Neural cell (in vitro differentiated cells): ENCODE measurements around the gene LRIF1. TPM values are rescaled to one million over a fixed set of nuclear protein-coding genes. Genes with fewer than 3 reads are reported as not detected.

ENCODE experiments used
- H2AFZ ChIP-seq: fragments of 200-600, 300-800 bp; sonication (generic), shearing (Covaris generic); 2 replicates; pipeline ENCODE4 v1.6.0; 2014; ENCODE audit warnings: low read depth, mild to moderate bottlenecking, antibody characterized with exemption, low read length, moderate library complexity
- H3F3A ChIP-seq: fragments of 200-600 bp; shearing (Covaris generic); 2 replicates; pipeline ENCODE4 v1.6.1; 2016; ENCODE audit warnings: mild to moderate bottlenecking, moderate library complexity, mixed read lengths, antibody characterized with exemption, low read length; ENCODE audit not compliant: insufficient read depth, poor library complexity, severe bottlenecking
- H3K27ac ChIP-seq: fragments of 200-600, 300-800 bp; sonication (generic), shearing (Covaris generic); 2 replicates; pipeline ENCODE4 v1.5.1; 2014; ENCODE audit warnings: mild to moderate bottlenecking, low read length, moderate library complexity
- H3K27me3 ChIP-seq: fragments of 300-800, 200-600 bp; sonication (generic), shearing (Covaris generic); 2 replicates; pipeline ENCODE4 v1.6.0; 2014; ENCODE audit warnings: mild to moderate bottlenecking, low read depth, low read length, moderate library complexity; ENCODE audit not compliant: insufficient read depth
- H3K36me3 ChIP-seq: fragments of 300-800, 200-600 bp; sonication (generic), shearing (Covaris generic); 2 replicates; pipeline ENCODE4 v1.5.1; 2014; ENCODE audit warnings: mild to moderate bottlenecking, antibody characterized with exemption, low read length, moderate library complexity; ENCODE audit not compliant: insufficient read depth
- H3K4me2 ChIP-seq: fragments of 300-800, 200-600 bp; sonication (generic), shearing (Covaris generic); 2 replicates; pipeline ENCODE4 v1.6.0; 2014; ENCODE audit warnings: mild to moderate bottlenecking, low read length
- H3K4me3 ChIP-seq: fragments of 300-800, 200-600 bp; sonication (generic), shearing (Covaris generic); 2 replicates; pipeline ENCODE4 v1.5.1; 2014; ENCODE audit warnings: mild to moderate bottlenecking, low read length, moderate library complexity
- H3K79me2 ChIP-seq: fragments of 200-600 bp; shearing (Covaris generic); replicated peaks from 2 replicates; pipeline ENCODE4 v1.6.0; 2014; ENCODE audit warnings: mild to moderate bottlenecking, low read length, moderate library complexity; ENCODE audit not compliant: insufficient read depth
- H3K9ac ChIP-seq: fragments of 300-800, 200-600 bp; sonication (generic), shearing (Covaris generic); 2 replicates; pipeline ENCODE4 v1.6.1; 2016; ENCODE audit warnings: mild to moderate bottlenecking, low read length, mixed read lengths
- H3K9me2 ChIP-seq: fragments of 200-600 bp; shearing (Covaris generic); 2 replicates; pipeline ENCODE4 v1.6.1; 2016; ENCODE audit warnings: mild to moderate bottlenecking, low read length, mixed read lengths; ENCODE audit not compliant: insufficient read depth
- H3K9me3 ChIP-seq: fragments of 200-600, 300-800 bp; sonication (generic), shearing (Covaris generic); 2 replicates; pipeline ENCODE4 v1.6.1; 2016; ENCODE audit warnings: mild to moderate bottlenecking, mixed run types, low read length, moderate library complexity, mixed read lengths
- H4K20me1 ChIP-seq: fragments of 200-600 bp; shearing (Covaris generic); 2 replicates; pipeline ENCODE4 v1.6.1; 2016; ENCODE audit warnings: mild to moderate bottlenecking, mixed run types; ENCODE audit not compliant: insufficient read depth
- EP300 ChIP-seq: fragments of 450-650 bp; conservative IDR thresholded peaks from 2 replicates; pipeline ENCODE4 v1.6.1; 2014; ENCODE audit warnings: antibody characterized with exemption, mild to moderate bottlenecking, moderate library complexity; ENCODE audit not compliant: poor library complexity, severe bottlenecking
- EZH2 ChIP-seq: fragments of 200-600, 300-800 bp; shearing (Covaris generic), sonication (generic); IDR thresholded peaks from 2 replicates; pipeline ENCODE4 v1.6.1; 2014; ENCODE audit warnings: antibody characterized with exemption, low read length, borderline replicate concordance, mild to moderate bottlenecking; ENCODE audit not compliant: insufficient read depth, poor library complexity, severe bottlenecking
- MXI1 ChIP-seq: fragments of 450-650 bp; conservative IDR thresholded peaks from 2 replicates; pipeline ENCODE4 v1.6.1; 2014; ENCODE audit warnings: antibody characterized with exemption, mild to moderate bottlenecking; ENCODE audit not compliant: poor library complexity, severe bottlenecking
- POLR2AphosphoS5 ChIP-seq: IDR thresholded peaks from 2 replicates; pipeline ENCODE4 v1.6.1; 2012
- RAD21 ChIP-seq: fragments of 450-650 bp; conservative IDR thresholded peaks from 2 replicates; pipeline ENCODE4 v1.6.1; 2014; ENCODE audit warnings: antibody characterized with exemption, mild to moderate bottlenecking, moderate library complexity
- SMC3 ChIP-seq: fragments of 450-650 bp; conservative IDR thresholded peaks from 2 replicates; pipeline ENCODE4 v1.6.1; 2014; ENCODE audit warnings: antibody characterized with exemption, mild to moderate bottlenecking, moderate library complexity; ENCODE audit not compliant: poor library complexity
- TAF1 ChIP-seq: IDR thresholded peaks from 2 replicates; pipeline ENCODE4 v1.6.1; 2012; ENCODE audit warnings: low read depth
- polyA plus RNA-seq: library from polyadenylated mRNA; depleted of rRNA; stranded (reverse); fragments of >200 nt; gene quantifications from 2 replicates; pipeline ENCODE4 v1.2.3, GENCODE V29; 2014
- TF ChIP-seq, protein P1 (sequence below): fragments of 450-650 bp; IDR thresholded peaks from 2 replicates; pipeline ENCODE4 v1.5.1; 2014; ENCODE audit warnings: antibody characterized with exemption, mild to moderate bottlenecking, moderate library complexity; ENCODE audit not compliant: poor library complexity, severe bottlenecking
- TF ChIP-seq, protein P2 (sequence below): IDR thresholded peaks from 2 replicates; pipeline ENCODE4 v1.6.1; 2012; ENCODE audit warnings: borderline replicate concordance

The LRIF1 gene
- polyA plus RNA-seq, 1 donor from 2014 or later: 26.8 TPM

DNA sequence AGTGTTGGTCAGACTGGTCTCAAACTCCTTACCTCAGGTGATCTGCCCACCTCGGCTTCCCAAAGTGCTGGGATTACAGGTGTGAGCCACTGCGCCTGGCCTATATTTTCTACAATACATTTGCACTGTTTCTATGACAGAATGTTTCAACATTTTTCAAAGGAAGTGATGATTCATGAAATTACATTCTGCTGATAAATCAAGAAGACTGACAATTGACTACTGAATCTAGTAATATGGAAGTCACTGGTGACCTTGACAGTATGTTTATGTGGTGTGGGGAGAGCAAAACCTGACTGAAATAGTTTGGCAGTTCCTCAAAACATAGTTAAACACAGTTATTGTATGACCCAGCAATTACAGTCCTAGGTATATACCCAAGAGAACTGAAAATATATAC is 18.1 kb downstream of the LRIF1 start:
- Histone ChIP-seq H3K4me3 (no peak overlapping the region), H3K79me2 (no peaks in the 10 kb centered on the region), H2AFZ (no peak overlapping the region), H3K4me2 (no peak overlapping the region), H4K20me1 (no peaks in the 10 kb centered on the region), H3K9me3 (no peaks in the 10 kb centered on the region), H3K9ac (no peak overlapping the region), H3K36me3 (peaks cover 6% of the 10 kb centered on the region), H3K27ac (no peak overlapping the region), H3F3A (no peaks in the 10 kb centered on the region), H3K9me2 (no peaks in the 10 kb centered on the region), H3K27me3 (no peaks in the 10 kb centered on the region)
- TF ChIP-seq, protein P1, sequence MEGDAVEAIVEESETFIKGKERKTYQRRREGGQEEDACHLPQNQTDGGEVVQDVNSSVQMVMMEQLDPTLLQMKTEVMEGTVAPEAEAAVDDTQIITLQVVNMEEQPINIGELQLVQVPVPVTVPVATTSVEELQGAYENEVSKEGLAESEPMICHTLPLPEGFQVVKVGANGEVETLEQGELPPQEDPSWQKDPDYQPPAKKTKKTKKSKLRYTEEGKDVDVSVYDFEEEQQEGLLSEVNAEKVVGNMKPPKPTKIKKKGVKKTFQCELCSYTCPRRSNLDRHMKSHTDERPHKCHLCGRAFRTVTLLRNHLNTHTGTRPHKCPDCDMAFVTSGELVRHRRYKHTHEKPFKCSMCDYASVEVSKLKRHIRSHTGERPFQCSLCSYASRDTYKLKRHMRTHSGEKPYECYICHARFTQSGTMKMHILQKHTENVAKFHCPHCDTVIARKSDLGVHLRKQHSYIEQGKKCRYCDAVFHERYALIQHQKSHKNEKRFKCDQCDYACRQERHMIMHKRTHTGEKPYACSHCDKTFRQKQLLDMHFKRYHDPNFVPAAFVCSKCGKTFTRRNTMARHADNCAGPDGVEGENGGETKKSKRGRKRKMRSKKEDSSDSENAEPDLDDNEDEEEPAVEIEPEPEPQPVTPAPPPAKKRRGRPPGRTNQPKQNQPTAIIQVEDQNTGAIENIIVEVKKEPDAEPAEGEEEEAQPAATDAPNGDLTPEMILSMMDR: no peak
- TF ChIP-seq, protein P2, sequence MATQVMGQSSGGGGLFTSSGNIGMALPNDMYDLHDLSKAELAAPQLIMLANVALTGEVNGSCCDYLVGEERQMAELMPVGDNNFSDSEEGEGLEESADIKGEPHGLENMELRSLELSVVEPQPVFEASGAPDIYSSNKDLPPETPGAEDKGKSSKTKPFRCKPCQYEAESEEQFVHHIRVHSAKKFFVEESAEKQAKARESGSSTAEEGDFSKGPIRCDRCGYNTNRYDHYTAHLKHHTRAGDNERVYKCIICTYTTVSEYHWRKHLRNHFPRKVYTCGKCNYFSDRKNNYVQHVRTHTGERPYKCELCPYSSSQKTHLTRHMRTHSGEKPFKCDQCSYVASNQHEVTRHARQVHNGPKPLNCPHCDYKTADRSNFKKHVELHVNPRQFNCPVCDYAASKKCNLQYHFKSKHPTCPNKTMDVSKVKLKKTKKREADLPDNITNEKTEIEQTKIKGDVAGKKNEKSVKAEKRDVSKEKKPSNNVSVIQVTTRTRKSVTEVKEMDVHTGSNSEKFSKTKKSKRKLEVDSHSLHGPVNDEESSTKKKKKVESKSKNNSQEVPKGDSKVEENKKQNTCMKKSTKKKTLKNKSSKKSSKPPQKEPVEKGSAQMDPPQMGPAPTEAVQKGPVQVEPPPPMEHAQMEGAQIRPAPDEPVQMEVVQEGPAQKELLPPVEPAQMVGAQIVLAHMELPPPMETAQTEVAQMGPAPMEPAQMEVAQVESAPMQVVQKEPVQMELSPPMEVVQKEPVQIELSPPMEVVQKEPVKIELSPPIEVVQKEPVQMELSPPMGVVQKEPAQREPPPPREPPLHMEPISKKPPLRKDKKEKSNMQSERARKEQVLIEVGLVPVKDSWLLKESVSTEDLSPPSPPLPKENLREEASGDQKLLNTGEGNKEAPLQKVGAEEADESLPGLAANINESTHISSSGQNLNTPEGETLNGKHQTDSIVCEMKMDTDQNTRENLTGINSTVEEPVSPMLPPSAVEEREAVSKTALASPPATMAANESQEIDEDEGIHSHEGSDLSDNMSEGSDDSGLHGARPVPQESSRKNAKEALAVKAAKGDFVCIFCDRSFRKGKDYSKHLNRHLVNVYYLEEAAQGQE: no peak
- TF ChIP-seq SMC3 (no peak), MXI1 (no peak), POLR2AphosphoS5 (no peak), TAF1 (no peak), RAD21 (no peak), EZH2 (no peak), EP300 (no peak)

DNA sequence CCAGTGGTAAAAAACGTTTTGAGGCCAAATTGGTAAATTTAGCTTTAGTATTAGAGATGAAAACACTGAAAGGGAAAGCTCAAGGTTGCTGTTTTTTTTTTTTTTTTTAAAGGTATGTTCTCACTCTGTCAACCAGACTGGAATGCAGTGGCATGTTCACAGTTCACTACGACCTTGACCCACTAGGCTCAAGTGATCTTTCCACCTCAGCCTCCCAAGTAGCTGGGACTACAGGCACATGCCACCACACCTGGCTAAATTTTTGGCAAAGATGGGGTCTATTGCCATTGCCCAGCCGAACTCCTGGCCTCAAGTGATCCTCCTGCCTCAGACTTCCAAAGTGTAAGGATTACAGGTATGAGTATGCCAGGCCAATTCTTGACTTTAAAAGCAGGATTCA is 18.9 kb downstream of the LRIF1 start:
- H3K27me3 ChIP-seq: no peaks in the 10 kb centered on the region
- no peaks in the 10 kb centered on the region for H3K79me2 ChIP-seq
- no peak overlapping the region for H3K4me3 ChIP-seq
- H3K27ac ChIP-seq: no peak overlapping the region
- no peaks in the 10 kb centered on the region for H3K9me3 ChIP-seq
- TF ChIP-seq, protein P2: no peak
- H3K9me2 ChIP-seq: no peaks in the 10 kb centered on the region
- H3F3A ChIP-seq: no peaks in the 10 kb centered on the region
- H3K9ac ChIP-seq: no peak overlapping the region
- no peak overlapping the region for H2AFZ ChIP-seq
- H4K20me1 ChIP-seq: no peaks in the 10 kb centered on the region
- no peak overlapping the region for H3K4me2 ChIP-seq
- H3K36me3 ChIP-seq: peaks cover 6% of the 10 kb centered on the region
